Raji (cell line): Measurements from ENCODE around the gene TEAD4.

Source experiments
- POLR2A ChIP-seq: IDR thresholded peaks from 2 replicates; pipeline ENCODE4 v1.6.1; 2011; ENCODE audit warnings: low read depth, low read length, control low read depth; ENCODE audit not compliant: insufficient read depth

TEAD4 gene

GRCh38 chr12:2959192-2959504, at the start of gene TEAD4:
Gene TEAD4 (plus strand): TSS chr12:2959397.
- no peak for TF ChIP-seq POLR2A

DNA sequence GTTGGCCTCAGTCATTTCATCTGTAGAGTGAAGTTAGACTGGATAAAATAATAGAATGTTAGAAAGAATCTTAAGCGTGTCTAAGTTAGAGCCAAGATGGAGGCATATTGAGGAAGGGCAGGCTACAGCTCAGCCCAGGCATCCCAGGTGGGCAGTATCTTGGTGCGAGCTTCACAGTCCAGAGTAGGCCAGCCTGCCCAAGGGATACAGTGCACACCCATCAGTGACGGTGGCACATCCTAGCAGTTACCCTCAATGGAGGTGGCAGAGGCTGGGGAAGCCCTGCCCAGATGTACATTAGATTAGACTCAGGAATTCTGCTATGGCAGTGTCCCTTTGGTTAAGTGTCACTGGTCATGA, 47.0 kb upstream of the TEAD4 start:
- TF ChIP-seq POLR2A = no peak

DNA sequence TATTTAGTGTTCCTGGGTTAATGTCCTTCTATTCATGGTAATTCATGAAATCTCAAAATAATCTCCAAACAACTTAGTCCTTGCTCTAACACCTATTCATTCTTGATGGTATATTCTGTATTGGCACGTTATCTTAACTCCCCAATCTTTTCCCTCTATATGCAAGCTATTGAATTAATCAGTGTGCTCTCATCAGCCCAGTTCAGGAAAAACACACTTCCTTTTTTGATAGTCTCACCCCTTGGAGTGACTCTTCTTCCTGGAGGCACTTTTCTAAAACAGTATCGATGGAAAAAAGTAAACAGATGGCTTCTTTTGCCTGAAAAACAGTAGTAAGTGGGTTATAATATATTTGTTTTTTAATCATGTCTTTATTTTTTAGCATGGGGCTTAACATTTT, 39.9 kb upstream of the TEAD4 start:
- no peak for TF ChIP-seq POLR2A

GRCh38 chr12:2922329-2922728, 36.9 kb upstream of the TEAD4 start:
- TF ChIP-seq POLR2A = no peak

DNA sequence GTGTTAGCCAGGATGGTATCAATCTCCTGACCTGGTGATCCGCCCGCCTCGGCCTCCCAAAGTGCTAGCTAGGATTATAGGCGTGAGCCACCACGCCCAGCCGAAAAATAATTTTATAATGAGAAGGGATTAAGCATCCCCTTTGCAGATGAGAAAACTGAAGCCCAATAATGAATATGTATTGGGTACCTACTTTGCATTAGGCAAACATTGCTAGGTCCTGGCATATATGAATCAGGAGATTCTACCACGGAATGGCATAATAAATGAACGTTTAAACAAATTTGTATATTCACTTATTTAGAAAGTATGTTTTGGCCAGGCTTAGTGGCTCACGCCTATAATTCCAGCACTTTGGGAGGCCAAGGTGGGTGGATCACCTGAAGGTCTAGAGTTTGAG, 36.1 kb upstream of the TEAD4 start:
- TF ChIP-seq POLR2A = no peak

- no peak for TF ChIP-seq POLR2A
Measured at GRCh38 chr12:2924019-2924418, 35.2 kb upstream of the TEAD4 start.

DNA sequence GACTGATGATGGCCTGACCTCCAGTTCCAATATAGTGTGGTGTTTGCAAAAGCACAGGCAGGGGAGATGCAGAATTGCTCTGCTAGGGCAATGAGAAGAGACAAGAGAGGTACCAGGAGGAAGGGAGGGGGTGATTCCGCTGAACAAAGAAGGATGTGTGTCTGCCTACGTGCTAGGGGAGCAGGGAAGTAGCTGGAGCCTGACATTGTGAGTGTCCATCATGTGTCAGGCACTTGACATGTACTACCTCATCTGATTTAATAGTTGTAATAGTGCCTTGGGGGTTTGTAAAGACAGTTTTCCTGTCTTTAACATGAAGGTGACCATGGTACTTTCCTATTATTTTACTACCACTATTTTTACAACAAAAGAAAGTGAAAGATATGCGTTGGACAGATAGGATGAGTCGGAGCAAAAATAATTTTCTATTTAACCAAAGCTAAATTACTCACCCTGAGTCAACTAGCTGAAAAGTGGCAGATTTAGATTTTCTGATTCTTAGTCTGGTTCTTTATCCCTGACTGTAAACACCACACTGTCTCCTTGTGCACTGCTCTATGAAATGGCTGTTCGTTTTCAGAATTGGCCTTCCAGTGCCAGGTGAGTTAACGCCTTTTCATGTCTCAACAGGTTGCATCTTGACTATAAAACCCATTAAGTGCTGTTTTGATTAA, 33.7 kb upstream of the TEAD4 start:
- no peak for TF ChIP-seq POLR2A

- no peak for TF ChIP-seq POLR2A
Measured at GRCh38 chr12:2930865-2931264, 28.3 kb upstream of the TEAD4 start.

DNA sequence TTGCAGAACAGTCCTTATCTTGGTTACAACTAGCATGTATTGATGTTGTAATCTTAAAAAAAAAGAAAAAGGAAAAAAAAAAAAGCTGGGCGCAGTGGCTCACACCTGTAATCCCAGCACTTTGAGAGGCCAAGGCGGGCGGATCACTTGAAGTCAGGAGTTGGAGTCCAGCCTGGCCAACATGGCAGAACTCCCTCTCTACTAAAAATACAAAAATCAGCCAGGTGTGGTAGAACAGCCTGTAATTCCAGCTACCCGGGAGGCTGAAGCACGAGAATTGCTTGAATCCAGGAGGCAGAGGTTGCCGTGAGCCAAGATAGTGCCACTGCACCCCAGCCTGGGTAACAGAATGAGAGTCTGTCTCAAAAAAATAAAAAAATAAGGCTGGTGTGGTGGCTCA, 25.6 kb upstream of the TEAD4 start:
- TF ChIP-seq POLR2A = no peak

GRCh38 chr12:2934371-2934770, 24.8 kb upstream of the TEAD4 start:
- TF ChIP-seq POLR2A = no peak

- TF ChIP-seq POLR2A = no peak
Measured at GRCh38 chr12:2936301-2936700, 22.9 kb upstream of the TEAD4 start.

- no peak for TF ChIP-seq POLR2A
Measured at GRCh38 chr12:2937500-2937899, 21.7 kb upstream of the TEAD4 start.

GRCh38 chr12:2939191-2939590, 20.0 kb upstream of the TEAD4 start:
- no peak for TF ChIP-seq POLR2A

GRCh38 chr12:2940564-2940963, 18.6 kb upstream of the TEAD4 start:
- no peak for TF ChIP-seq POLR2A

- no peak for TF ChIP-seq POLR2A
Measured at GRCh38 chr12:2941524-2941923, 17.7 kb upstream of the TEAD4 start.

GRCh38 chr12:2944401-2945047, 14.7 kb upstream of the TEAD4 start:
- no peak for TF ChIP-seq POLR2A

GRCh38 chr12:2949411-2949810, 9.8 kb upstream of the TEAD4 start:
- TF ChIP-seq POLR2A = no peak
